GM21786 (cell line): ENCODE data around the gene BASP1.
A peak's percentile ranks its signal among the peaks of the same experiment; 100 is the strongest.
"Not testable (repeated sequence)": the region's sequence is repeated elsewhere in the genome, so short reads cannot be mapped to it uniquely, and the experiment has no call there.

ENCODE experiments used
- ATAC-seq: cut with Tn5 transposase; IDR thresholded peaks from one replicate; pipeline ENCODE4 v1.9.1; 2021; ENCODE audit not compliant: unreplicated experiment

Gene BASP1

DNA sequence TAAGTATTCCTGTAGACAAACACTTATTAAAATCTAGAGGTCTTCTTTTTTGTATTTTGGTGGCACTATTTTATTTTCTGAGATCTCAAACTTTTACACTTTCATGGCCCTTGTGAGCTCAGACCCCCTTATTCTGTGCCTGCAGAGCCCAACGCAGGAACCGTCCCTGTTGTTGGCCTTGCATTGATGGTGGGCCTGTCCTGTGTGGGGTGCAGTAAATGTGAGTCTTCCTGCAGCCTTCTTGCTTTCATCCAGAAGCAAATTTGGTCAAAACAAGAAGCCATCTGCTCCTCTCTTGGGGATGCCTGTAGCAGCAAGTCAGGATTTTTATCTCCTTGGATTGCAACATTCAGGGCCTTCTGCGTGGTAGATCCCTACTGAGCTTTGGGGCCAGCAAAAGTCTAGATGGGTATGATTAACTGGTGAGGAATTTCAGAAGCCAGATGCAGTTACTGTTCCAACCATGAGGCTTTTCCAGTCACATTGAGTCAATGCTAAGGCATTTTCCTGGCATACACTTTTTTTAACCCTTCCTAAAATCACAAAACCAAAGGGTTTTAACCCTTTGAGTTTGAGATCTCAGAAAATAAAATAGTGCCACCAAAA, 31.7 kb downstream of the BASP1 start:
- no peak for ATAC-seq

DNA sequence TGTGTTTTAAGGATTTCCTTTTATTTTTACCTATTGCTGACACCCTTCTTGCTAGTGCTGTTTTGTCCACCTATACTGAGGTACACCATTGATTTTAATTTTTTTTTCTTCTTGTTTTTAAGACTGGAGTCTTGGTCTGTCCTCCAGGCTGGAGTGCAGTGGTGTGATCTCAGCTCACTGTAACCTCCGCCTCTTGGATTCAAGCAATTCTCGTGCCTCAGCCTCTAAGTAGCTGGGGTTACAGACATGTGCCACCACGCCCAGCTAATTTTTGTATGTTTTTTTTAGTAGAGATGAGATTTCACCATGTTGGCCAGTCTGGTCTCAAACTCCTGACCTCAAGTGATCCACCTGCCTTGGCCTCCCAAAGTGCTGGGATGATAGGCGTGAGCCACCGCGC, 32.4 kb downstream of the BASP1 start:
- ATAC-seq = not testable (repeated sequence)

- ATAC-seq = no peak
Measured at GRCh38 chr5:17252543-17252942, 35.1 kb downstream of the BASP1 start.

- ATAC-seq = peak; percentile 57
Measured at GRCh38 chr5:17255471-17256021, 38.1 kb downstream of the BASP1 start.

GRCh38 chr5:17256171-17256570, 38.7 kb downstream of the BASP1 start:
- ATAC-seq = no peak

GRCh38 chr5:17256839-17257238, 39.4 kb downstream of the BASP1 start:
- ATAC-seq = no peak

DNA sequence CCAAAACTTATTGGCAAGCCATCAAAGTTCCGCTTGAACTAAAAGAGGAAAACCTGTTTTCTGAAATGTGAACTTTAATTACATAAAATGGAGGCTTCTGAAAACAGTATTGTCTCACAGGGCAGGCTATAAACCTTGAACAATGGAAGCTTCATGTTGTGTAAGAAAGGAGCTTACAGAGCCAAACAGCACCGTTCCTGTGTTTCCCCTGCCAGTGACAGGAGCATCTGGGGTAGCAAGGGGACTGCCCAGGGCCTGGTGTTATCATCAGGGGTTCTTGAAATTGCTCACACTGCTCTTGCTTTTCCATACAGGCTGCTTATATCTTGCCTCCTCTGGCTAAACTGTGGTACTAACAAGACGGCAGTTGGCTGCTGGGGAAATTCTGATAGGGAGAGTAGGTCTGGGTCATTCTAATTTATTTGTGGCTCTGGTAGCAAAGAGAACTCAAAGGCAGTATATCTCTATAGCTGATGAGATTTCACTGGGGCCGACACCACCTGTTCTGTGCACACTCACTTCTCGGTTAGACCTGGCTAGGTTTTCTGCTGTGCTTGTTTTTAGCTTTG, 40.4 kb downstream of the BASP1 start:
- ATAC-seq = peak; percentile 72

DNA sequence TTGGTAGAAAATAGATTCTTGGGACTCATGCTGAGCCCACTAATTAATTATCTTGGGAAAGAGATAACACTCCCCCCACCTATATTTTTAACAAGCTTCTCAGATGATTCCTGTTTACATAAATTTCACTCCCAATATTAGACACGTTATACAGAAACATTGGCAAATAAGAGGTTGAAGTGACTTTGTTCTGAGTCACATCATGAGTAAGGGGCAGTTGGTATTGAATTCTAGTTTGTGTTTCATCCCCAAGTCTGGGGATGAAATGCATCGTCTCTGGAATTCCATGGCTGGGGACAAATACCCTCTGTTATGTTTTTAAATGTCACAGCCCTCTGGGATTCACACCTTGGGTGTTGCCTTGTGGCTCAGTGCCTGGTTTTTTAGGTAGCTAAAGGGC, 41.0 kb downstream of the BASP1 start:
- no peak for ATAC-seq

DNA sequence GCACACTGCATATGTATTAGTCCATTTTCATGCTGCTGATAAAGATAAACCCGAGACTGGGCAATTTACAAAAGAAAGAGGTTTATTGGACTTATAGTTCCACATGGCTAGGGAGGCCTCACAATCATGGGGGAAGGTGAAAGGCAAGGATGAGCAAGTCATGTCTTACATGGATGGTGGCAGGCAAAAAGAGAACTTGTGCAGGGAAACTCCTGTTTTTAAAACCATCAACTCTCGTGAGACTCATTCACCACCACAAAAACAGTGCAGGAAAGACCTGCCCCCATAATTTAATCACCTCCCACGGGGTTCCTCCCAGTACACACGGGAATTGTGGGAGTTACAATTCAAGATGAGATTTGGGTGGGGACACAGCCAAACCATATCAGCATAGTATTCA, 41.6 kb downstream of the BASP1 start:
- not testable (repeated sequence) for ATAC-seq

DNA sequence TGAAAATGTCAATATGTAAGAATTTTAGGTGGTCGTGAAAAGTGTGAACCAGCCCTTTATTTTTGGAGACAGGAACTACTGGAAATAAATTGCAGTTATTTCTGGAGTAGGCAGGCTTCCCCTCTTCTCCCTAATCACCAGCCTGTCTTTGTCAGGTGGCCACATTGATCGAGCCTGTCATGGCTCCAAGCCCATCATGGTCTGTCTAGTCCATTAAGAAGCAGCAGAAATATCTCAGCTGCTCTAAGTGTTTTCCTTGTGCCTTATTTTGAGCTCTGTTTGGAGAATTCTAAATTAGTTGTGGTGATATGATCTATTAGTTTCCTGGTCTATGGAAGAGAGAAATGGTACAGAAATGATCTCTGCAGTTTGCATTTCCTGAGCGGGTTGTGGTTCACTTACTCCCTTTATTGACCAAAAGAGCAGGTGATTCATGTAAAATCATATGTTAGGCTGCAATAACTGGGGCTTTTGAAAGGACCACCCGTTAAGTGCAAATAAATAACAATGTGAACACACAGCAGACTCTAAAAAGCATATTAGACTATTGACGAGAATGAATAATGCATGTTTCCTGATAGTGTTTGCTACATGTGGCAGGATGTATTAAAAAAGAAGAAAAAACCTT, 42.3 kb downstream of the BASP1 start:
- ATAC-seq = no peak

- no peak for ATAC-seq
Measured at GRCh38 chr5:17260549-17260948, 43.1 kb downstream of the BASP1 start.

DNA sequence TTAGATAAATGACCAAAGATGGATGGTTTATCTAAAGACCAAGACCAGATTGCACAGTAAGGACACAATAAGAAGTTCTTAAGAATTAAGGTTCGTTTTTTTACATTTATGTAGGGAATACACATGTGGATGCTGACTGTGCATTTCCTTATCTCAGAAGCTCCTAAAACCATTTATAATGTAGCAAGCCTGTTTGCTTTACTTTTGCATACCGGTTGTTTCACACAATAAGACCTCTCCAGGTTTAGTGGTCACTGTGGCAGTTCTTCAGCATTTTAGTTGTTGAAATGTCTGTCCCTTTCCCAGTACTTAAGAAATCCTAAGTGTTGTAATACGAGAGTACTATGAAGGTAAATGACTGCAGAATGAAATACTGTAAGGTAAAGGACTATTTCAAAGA, 43.6 kb downstream of the BASP1 start:
- ATAC-seq = no peak

DNA sequence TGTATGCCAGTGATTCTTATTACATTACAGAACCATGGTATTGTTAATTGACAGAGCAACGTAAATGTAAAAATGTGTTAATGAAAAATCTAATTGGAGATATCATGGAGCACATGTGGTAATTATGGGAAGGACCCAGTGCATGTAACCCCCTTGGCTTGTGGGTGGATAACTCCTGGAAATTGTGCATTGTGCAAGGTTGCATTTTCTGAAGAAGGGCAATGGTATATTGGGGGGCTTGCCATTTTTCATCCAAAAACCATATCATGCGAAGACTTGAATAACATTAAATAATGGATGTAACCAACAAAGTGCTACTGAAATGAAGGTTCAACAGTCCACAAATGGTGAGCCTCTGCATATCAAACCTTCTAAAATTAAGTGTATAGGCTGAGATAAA, 47.6 kb downstream of the BASP1 start:
- ATAC-seq = no peak

GRCh38 chr5:17267106-17267505, 49.7 kb downstream of the BASP1 start:
- no peak for ATAC-seq

DNA sequence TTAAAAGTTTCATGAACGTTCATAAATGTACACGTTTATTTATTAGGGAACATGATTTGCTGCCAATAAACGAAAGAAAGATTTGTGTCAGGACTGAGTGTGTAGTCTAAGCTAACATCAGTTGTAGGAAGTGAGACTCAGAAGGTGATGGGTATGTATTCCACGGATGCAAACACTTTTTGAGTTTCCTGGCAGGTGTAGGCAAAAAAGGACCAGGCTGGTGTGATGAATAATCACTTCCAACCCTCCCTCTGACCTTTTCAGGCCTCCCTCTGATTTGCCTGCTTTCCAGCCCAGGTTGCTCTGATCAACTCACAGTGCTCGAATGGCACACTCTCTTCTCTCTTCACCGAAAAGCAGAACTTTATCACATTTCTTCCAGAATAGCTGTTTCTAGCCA, 51.8 kb downstream of the BASP1 start:
- peak; percentile 72 for ATAC-seq

DNA sequence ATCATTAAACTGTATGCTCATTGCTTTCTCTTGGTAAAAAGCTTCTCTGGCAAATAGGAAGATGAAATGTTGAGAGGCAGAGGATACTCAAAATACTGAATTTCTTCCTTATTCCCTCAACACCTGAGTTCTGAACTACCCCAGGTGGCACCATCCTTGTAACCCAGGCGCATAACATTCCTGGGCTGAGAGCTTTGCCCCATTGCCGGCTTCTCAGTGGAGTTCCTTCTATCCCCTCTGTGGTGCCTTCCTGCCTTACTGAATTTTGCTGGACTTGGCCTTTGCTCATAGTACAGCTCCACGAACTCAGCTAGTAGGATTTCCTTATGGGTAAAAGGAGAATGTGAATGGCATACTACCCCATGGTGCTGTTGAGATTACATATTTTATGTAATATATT, 54.7 kb downstream of the BASP1 start:
- ATAC-seq = no peak

GRCh38 chr5:17275289-17276158, 58.1 kb downstream of the BASP1 start:
- ATAC-seq = no peak

- peak; percentile 65 for ATAC-seq
Measured at GRCh38 chr5:17276445-17276844, 59.0 kb downstream of the BASP1 start.

- ATAC-seq = peak; percentile 41
Measured at GRCh38 chr5:17277907-17278306, 60.5 kb downstream of the BASP1 start.

GRCh38 chr5:17278931-17279330, 61.5 kb downstream of the BASP1 start:
- ATAC-seq = no peak

DNA sequence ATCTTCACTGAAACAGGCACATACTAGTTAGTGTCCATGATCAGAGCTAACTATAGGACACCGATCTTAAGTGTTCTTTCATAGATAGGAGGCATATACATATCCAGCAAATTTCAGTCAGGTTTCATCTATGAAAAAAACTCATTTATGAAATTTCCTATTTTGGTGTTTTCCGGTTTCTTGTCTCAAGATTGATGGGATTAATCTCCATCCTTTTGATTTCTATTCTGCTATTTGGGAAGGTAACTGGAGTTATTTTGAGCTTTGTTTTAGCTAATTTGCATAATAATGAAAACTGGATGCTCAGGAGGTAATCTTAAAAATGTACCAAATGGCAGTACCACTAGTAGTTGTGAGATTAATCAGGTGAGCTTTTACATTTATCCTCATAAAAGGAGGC, 62.1 kb downstream of the BASP1 start:
- ATAC-seq = no peak
